ENCODE measurements around the gene CLN5. TPM values are rescaled to one million over a fixed set of nuclear protein-coding genes. Genes with fewer than 3 reads are reported as not detected.

CLN5 gene
- total and polyA plus RNA-seq, 7 donors = 7.8 to 29.3 (median 14.0) TPM

- 84 to 87% methylated on average over 5 of the region's 5 CpGs for WGBS, 2 donors
- peaks cover 0 to 10% (median 0%) of the 10 kb centered on the region in 3 donors for H3K27me3 ChIP-seq
These were observed 15.0 kb upstream of the CLN5 start for GRCh38 chr13:76976929-76977328.

GRCh38 chr13:76980075-76980718, 11.7 kb upstream of the CLN5 start:
- no peaks in the 10 kb centered on the region for H3K9me3 ChIP-seq
- H3K27me3 ChIP-seq = peaks cover 0 to 10% (median 0%) of the 10 kb centered on the region in 3 donors
- 4% methylated on average over 34 of the region's 34 CpGs for WGBS, 2 donors
- TF ChIP-seq EP300 (IDR thresholded peaks at IDR 0.05) (no peak), POLR2AphosphoS5 (IDR thresholded peaks at IDR 0.05) (peak in 1 of 4 donors; percentile 13), CTCF (IDR thresholded peaks at IDR 0.05) (peak; percentile 68 to 98 (median 80)), POLR2A (IDR thresholded peaks at IDR 0.05) (no peak)
- no peaks in the 10 kb centered on the region for H3K36me3 ChIP-seq
- intact Hi-C loops (cut with DNase I) = loop anchor here (5.0 kb wide), 1 partner anchor 1108 kb away; no protein-coding TSS in a partner anchor
- no peak overlapping the region for H3K27ac ChIP-seq
- DNase-seq = peak; percentile 83
- H3K4me1 ChIP-seq = peaks cover 0 to 10% (median 8%) of the 10 kb centered on the region in 4 donors
- peak overlapping the region in 3 of 4 donors; percentile 27 to 40 (median 30) for H3K4me3 ChIP-seq

More at GRCh38 chr13:76976929-76977328, 15.0 kb upstream of the CLN5 start:
- no peaks in the 10 kb centered on the region for H3K36me3 ChIP-seq
- H3K4me3 ChIP-seq = no peak overlapping the region
- DNase-seq = no peak
- intact Hi-C loops (cut with DNase I) = loop anchor here (10.0 kb wide), 1 partner anchor 502 kb away; no protein-coding TSS in a partner anchor
- H3K4me1 ChIP-seq = peaks cover 0 to 10% (median 8%) of the 10 kb centered on the region in 4 donors
- H3K9me3 ChIP-seq = no peaks in the 10 kb centered on the region
- TF ChIP-seq POLR2AphosphoS5 (IDR thresholded peaks at IDR 0.05) (no peak), CTCF (IDR thresholded peaks at IDR 0.05) (no peak), EP300 (IDR thresholded peaks at IDR 0.05) (no peak), POLR2A (IDR thresholded peaks at IDR 0.05) (no peak)
- H3K27ac ChIP-seq = no peak overlapping the region

- 40 to 42% methylated on average over 6 of the region's 6 CpGs for WGBS, 2 donors
- H3K36me3 ChIP-seq = no peaks in the 10 kb centered on the region
- no peak for DNase-seq
- peaks cover 0 to 10% (median 0%) of the 10 kb centered on the region in 3 donors for H3K27me3 ChIP-seq
- peaks cover 0 to 10% (median 8%) of the 10 kb centered on the region in 4 donors for H3K4me1 ChIP-seq
- no peak for TF ChIP-seq POLR2AphosphoS5 (IDR thresholded peaks at IDR 0.05)
- TF ChIP-seq CTCF (IDR thresholded peaks at IDR 0.05) = no peak
- no peak for TF ChIP-seq POLR2A (IDR thresholded peaks at IDR 0.05)
- TF ChIP-seq EP300 (IDR thresholded peaks at IDR 0.05) = no peak
- no peak overlapping the region for H3K27ac ChIP-seq
- intact Hi-C loops (cut with DNase I) = loop anchor here (5.0 kb wide), 1 partner anchor 1110 kb away; no protein-coding TSS in a partner anchor
- H3K9me3 ChIP-seq = no peaks in the 10 kb centered on the region
- no peak overlapping the region for H3K4me3 ChIP-seq
These were observed 9.8 kb upstream of the CLN5 start for GRCh38 chr13:76982061-76982460.

- H3K36me3 ChIP-seq = no peaks in the 10 kb centered on the region
- H3K4me3 ChIP-seq = no peak overlapping the region
- DNase-seq = no peak
- intact Hi-C loops (cut with DNase I) = loop anchor here (5.0 kb wide), 1 partner anchor 1111 kb away; no protein-coding TSS in a partner anchor
- peaks cover 0 to 10% (median 8%) of the 10 kb centered on the region in 4 donors for H3K4me1 ChIP-seq
- peaks cover 0 to 10% (median 0%) of the 10 kb centered on the region in 3 donors for H3K27me3 ChIP-seq
- 66 to 75% methylated on average over 5 of the region's 5 CpGs for WGBS, 2 donors
- TF ChIP-seq POLR2AphosphoS5 (IDR thresholded peaks at IDR 0.05) (no peak), CTCF (IDR thresholded peaks at IDR 0.05) (no peak), EP300 (IDR thresholded peaks at IDR 0.05) (no peak), POLR2A (IDR thresholded peaks at IDR 0.05) (no peak)
- H3K9me3 ChIP-seq = no peaks in the 10 kb centered on the region
- no peak overlapping the region for H3K27ac ChIP-seq
These were observed 8.2 kb upstream of the CLN5 start for GRCh38 chr13:76983676-76984075.

Measured in sigmoid colon (tissue), 7 donors.